GM23338 (cell line): ENCODE results near the gene HEMK1.

Experiments used
- CTCF ChIP-seq, 2 experiments: fragments of 200-600 bp in 1 of 2; sonication (generic) in 1 of 2; conservative IDR thresholded peaks; 2 replicates each; pipeline versions ENCODE4 v1.5.1 to v1.6.1; 2016 to 2017; ENCODE audit warnings: antibody characterized with exemption in 2 of 2, low read depth in 2 of 2, mild to moderate bottlenecking in 2 of 2, moderate library complexity in 1 of 2
- NANOG ChIP-seq: IDR thresholded peaks from 2 replicates; pipeline ENCODE4 v1.6.1; 2016; ENCODE audit warnings: antibody characterized with exemption, borderline replicate concordance
- POLR2AphosphoS5 ChIP-seq: IDR thresholded peaks from 2 replicates; pipeline ENCODE4 v1.6.1; 2016; ENCODE audit warnings: antibody characterized with exemption, low read depth

GRCh38 chr3:50586763-50587070, 17.4 kb downstream of the HEMK1 start:
- TF ChIP-seq NANOG (no peak), POLR2AphosphoS5 (no peak), CTCF (conservative IDR thresholded peaks at IDR 0.05; ENCODE audit: low read depth in 2 of 2) (no peak)
